Activated naive CD4-positive, alpha-beta T cell treated with anti-CD3 and anti-CD28 coated beads, Interleukin-2, amount 10 ng/mL, durations not matched to agents 5 hours and 36 hours (primary cell): ENCODE data around the gene GABPB1. TPM values are rescaled to one million over a fixed set of nuclear protein-coding genes. Genes with fewer than 3 reads are reported as not detected.

Experiments used
- total RNA-seq, 2 experiments: library from RNA; stranded (reverse); gene quantifications; one replicate each; pipeline ENCODE4 v1.2.3, GENCODE V29; 2021

The GABPB1 gene
- total RNA-seq: 10 to 100 TPM; 27.7 to 29.8 TPM

GRCh38 chr15:50354838-50355618 lies at the start of gene GABPB1:
TSS of gene GABPB1 (minus strand) at chr15:50355198. CDS start at chr15:50309798, 45,400 bp downstream.

DNA sequence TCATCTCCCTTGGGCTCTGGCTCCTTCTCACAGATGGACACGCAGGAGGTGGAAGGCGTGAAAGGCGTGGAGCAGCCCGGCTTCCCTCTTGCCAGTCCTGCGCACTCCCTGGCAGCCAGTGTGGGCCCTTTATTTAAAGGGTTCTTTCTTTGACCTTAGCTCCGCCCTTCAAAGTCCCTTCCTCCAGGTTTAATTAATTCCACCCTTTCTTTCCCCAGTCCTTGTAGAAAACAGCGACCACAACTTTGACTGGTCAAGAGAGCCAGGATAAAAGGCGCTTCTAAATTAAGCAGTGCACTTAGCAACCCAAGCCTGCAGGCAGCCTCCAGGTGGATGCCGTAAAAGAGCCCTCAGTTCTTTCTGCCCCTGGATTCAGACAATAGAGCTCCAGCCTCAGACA lies 89.4 kb downstream of the GABPB1 start, which contains the start of gene HDC:
TSS of gene HDC (minus strand) at position 107 of the 400 bp plus-strand sequence. CDS start at position 4, 103 bp downstream.

Other genes with a start within 250 kb of the GABPB1 start
- gene ATP8B4, start 236.0 kb downstream of the GABPB1 start, total RNA-seq: 1 to 10 TPM; 1.5 to 1.6 TPM
- 1 to 10 TPM; 5.7 to 6.2 TPM for gene SLC27A2, start 173.0 kb downstream of the GABPB1 start, total RNA-seq
- gene HDC, start 89.5 kb downstream of the GABPB1 start, total RNA-seq: not detected
- 10 to 100 TPM; 49.4 to 54.9 TPM for gene USP8, start 69.2 kb upstream of the GABPB1 start, total RNA-seq
- gene USP50, start 191.5 kb upstream of the GABPB1 start, total RNA-seq: not detected